Skeletal muscle tissue (tissue), 4 donors: ENCODE measurements around the gene CCDC116. TPM values are rescaled to one million over a fixed set of nuclear protein-coding genes. Genes with fewer than 3 reads are reported as not detected.
A peak's percentile ranks its signal among the peaks of the same experiment; 100 is the strongest.

Source experiments
- H3K27ac ChIP-seq: one replicate; pipeline ENCODE4 v1.7.0; 2013; ENCODE audit warnings: mild to moderate bottlenecking, low read depth, low read length, inconsistent platforms
- H3K27me3 ChIP-seq, 3 donors: one replicate each; pipeline ENCODE4 v1.7.0; 2013; ENCODE audit warnings: low read length in 3 of 3; ENCODE audit not compliant: control insufficient read depth in 3 of 3, insufficient read depth in 3 of 3
- H3K36me3 ChIP-seq, 3 donors: one replicate each; pipeline ENCODE4 v1.7.0; 2013; ENCODE audit warnings: low read length in 3 of 3; ENCODE audit not compliant: control insufficient read depth in 3 of 3, insufficient read depth in 3 of 3
- H3K4me1 ChIP-seq, 3 donors: one replicate each; pipeline ENCODE4 v1.7.0; 2013; ENCODE audit warnings: low read length in 3 of 3, mild to moderate bottlenecking in 3 of 3; ENCODE audit not compliant: control insufficient read depth in 3 of 3, insufficient read depth in 3 of 3
- H3K4me3 ChIP-seq, 3 donors: one replicate each; pipeline ENCODE4 v1.7.0; 2013; ENCODE audit warnings: low read length in 3 of 3
- H3K9ac ChIP-seq, 3 donors: one replicate each; pipeline ENCODE4 v1.7.0; 2013; ENCODE audit warnings: low read length in 3 of 3, mild to moderate bottlenecking in 3 of 3, moderate library complexity in 2 of 3, low read depth in 1 of 3
- H3K9me3 ChIP-seq, 3 donors: one replicate each; pipeline ENCODE4 v1.7.0; 2013; ENCODE audit warnings: low read length in 3 of 3; ENCODE audit not compliant: control insufficient read depth in 3 of 3
- total RNA-seq: library from RNA; depleted of rRNA; stranded (reverse); fragments of >200 nt; gene quantifications from one replicate; pipeline ENCODE4 v1.2.3, GENCODE V29; 2014
- donor health status: Osteomylitis.

The CCDC116 gene
- total RNA-seq, 1 donor from 2014 or later: not detected

DNA sequence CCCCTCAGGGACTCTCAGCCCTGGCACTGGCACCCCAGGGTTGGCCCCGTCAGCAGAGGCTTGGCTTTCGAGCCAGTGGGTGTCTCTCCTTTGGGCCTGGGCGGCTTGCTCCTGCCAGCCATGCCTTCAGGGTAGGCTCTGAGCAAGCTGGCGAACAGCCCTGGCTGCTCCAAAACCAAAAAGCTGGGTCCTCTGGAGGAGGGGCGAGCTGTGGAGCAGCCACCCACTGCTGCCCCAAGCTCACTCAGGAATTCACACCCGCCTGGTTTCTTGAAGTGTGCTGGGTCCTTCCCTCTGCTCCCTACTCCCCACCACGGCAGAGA is 9.0 kb upstream of the CCDC116 start:
- Histone ChIP-seq H3K36me3 (peaks cover 0 to 7% (median 1%) of the 10 kb centered on the region in 3 donors), H3K27ac (no peak overlapping the region), H3K4me1 (peaks cover 25 to 56% (median 30%) of the 10 kb centered on the region in 3 donors), H3K9ac (peak overlapping the region in 2 of 3 donors; percentile 33 to 50), H3K27me3 (no peaks in the 10 kb centered on the region), H3K4me3 (no peak overlapping the region), H3K9me3 (no peaks in the 10 kb centered on the region)

DNA sequence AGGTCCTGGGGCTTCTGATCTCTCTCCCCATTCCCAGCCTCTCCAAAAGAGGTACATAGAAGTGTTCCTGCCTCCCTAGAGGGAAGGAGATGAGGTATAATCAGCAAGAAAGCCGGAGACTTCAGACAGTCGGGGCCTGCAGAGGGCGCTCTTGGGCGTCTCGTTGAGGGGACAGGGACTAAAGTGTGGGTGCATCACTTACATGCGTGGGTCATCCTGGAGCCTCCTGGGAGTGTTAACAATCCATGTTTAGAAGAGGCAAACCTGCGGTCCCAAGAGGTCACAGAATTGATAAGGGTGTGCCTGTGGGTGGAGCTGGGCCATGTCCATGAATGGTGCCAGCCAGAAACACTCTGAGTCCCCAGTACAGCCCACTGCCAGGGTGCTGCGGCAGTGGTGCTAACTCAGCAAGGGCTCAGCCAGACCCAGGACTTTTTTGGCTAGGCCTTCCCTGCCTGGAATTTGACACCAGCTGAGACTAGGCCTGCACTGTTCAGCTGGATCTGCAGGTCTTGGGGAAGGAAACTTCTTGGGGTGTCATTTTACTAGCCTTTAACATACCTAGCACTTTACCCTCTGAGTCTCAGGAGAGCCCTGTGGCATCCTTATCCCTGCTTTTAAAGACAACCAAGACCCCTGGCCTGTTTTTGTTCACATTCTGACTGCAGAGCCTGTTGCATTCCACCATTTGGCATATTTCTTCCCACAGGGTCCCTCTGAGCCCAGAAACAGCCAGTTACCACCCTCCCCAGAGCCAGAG is 8.3 kb upstream of the CCDC116 start:
- Histone ChIP-seq H3K27me3 (no peaks in the 10 kb centered on the region), H3K4me1 (peaks cover 29 to 59% (median 33%) of the 10 kb centered on the region in 3 donors), H3K27ac (no peak overlapping the region), H3K36me3 (peaks cover 0 to 7% (median 1%) of the 10 kb centered on the region in 3 donors), H3K9ac (peak overlapping the region in 2 of 3 donors; percentile 33 to 50), H3K4me3 (no peak overlapping the region), H3K9me3 (no peaks in the 10 kb centered on the region)

- Histone ChIP-seq H3K27ac (no peak overlapping the region), H3K4me3 (no peak overlapping the region), H3K9me3 (no peaks in the 10 kb centered on the region), H3K4me1 (peaks cover 29 to 63% (median 38%) of the 10 kb centered on the region in 3 donors), H3K36me3 (peaks cover 0 to 7% (median 1%) of the 10 kb centered on the region in 3 donors), H3K27me3 (no peaks in the 10 kb centered on the region), H3K9ac (peak overlapping the region in 1 of 3 donors; percentile 50)
Measured at GRCh38 chr22:21624880-21625791, 7.4 kb upstream of the CCDC116 start.

DNA sequence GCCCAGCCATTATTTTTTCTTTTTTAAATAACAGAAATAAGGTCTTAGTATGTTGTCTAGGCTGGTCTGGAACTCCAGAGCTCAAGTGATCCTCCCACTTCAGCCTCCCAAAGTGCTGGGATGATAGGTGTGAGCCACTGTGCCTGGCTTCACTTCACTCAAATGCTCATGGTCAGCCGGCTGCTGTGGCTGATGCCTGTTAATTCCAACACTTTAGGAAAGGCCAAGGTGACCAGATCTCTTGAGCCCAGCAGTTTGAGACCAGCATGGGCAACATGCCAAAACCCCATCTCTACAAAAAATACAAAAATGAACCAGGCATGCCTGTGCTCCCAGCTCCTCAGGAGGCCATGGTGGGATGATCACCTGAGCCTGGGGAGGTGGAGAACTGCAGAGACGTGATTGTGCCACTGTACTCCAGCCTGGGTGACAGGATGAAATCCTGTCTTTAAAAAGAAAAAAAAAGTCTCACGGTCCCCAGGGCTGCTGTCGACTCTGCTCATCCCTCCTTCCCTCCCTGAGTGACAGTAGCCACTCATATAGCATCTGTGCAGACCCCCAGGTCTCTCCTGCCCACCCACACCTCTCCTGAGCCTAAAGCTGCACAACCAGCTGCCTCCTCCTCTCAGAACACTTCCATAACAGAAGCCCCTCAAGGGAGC is 6.4 kb upstream of the CCDC116 start:
- Histone ChIP-seq H3K4me3 (no peak overlapping the region), H3K4me1 (peaks cover 29 to 57% (median 38%) of the 10 kb centered on the region in 3 donors), H3K27ac (no peak overlapping the region), H3K27me3 (no peaks in the 10 kb centered on the region), H3K36me3 (peaks cover 0 to 7% (median 1%) of the 10 kb centered on the region in 3 donors), H3K9ac (no peak overlapping the region), H3K9me3 (no peaks in the 10 kb centered on the region)

DNA sequence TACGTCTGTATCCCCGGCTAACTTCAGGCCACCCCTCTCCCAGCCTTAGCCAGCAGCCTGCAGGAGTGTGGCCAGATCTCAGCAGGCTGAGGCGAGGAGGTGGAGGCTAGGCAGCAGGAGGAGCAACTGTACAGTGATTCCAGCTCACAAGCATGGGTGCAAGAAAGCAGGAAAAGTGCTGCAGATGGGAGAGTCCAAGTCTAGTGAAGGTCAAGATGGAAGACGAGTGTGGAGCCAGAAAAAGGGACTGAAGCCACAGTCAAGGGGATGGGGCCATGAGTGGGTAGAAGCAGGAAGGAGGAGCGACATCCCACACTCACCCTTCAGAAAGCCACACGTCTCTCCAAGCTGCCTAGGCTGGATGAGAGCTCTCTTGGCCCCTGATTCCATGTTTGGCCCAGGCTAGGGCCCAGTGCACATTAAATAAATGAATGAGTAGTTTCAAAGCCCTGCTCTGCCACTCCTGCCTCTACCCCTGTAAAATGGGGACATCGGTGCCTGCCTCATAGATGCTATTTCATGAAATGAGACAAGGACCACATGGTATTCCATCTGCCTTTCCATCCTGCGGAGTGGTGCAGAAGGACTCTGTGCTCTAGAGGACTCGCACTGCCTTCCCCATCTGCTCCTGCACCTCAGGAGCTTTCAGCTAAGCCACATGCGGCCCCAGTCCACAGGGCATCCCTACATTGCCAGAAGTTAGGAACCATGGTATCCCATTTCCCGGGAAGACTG is 5.7 kb upstream of the CCDC116 start:
- no peak overlapping the region for H3K27ac ChIP-seq

GRCh38 chr22:21628386-21629254 is 3.9 kb upstream of the CCDC116 start:
- peaks cover 0 to 2% (median 0%) of the 10 kb centered on the region in 3 donors for H3K36me3 ChIP-seq
- H3K9ac ChIP-seq: peak overlapping the region in 1 of 3 donors; percentile 79
- H3K27ac ChIP-seq: no peak overlapping the region
- H3K27me3 ChIP-seq: no peaks in the 10 kb centered on the region
- peaks cover 24 to 39% (median 25%) of the 10 kb centered on the region in 3 donors for H3K4me1 ChIP-seq
- peak overlapping the region; percentile 77 to 86 (median 81) for H3K4me3 ChIP-seq
- H3K9me3 ChIP-seq: no peaks in the 10 kb centered on the region

More for the DNA sequence above, 5.7 kb upstream of the CCDC116 start:
- no peak overlapping the region for H3K9ac ChIP-seq
- peaks cover 29 to 56% (median 38%) of the 10 kb centered on the region in 3 donors for H3K4me1 ChIP-seq
- H3K27me3 ChIP-seq: no peaks in the 10 kb centered on the region
- peaks cover 0 to 7% (median 1%) of the 10 kb centered on the region in 3 donors for H3K36me3 ChIP-seq
- no peaks in the 10 kb centered on the region for H3K9me3 ChIP-seq
- no peak overlapping the region for H3K4me3 ChIP-seq

DNA sequence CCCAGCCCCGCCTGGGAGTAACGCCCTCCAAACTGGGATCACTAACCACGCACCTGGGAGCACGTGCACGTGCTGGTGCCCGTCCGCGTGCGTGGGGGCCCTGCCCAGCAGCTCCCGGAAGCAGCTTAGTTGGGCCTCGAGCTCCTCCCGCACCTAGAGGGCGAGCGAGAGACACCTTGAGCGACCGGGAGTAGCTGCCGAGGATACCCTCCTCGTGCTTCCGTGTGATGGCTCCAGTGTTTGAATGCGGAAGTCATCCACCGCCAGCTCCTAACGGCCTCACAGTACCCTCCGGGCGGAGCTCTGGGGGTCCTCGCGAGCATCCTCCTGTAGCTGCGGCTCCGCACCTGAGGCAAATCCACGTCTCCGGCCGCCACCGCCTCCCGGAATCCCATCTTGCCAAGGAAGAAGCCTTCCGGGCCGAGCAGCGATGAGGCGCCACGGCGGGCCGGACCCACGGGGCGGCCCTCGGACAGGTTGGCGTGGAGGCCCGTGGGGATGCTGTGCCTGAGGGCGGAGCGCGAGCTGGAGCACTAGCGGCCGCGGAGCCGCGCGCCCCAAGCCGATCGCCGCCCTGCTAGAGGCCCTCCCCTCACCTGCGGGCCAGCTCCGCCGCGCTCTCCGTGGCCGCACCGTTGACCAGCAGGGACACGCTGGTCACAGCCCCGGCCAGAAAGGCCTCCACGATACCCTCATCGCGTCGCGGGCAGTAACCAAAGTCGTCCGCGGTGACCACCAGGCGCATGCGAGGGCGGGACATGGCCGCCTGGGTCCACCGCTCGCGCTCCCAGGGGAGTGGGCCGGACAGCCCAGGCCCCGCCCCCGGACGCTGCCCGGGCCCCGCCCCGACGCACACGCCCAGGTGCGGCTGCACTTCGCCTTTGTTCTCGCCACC is 3.1 kb upstream of the CCDC116 start, which contains the start of gene YDJC:
Gene YDJC, minus strand, starts transcription at position 768 of the 895 bp plus-strand sequence. Its CDS starts 8 bp downstream, at position 760.
- Histone ChIP-seq H3K9ac (peak within 1 kb of the TSS; percentile 51 to 79 (median 69)), H3K9me3 (no peaks in the 10 kb centered on the region), H3K27me3 (no peaks in the 10 kb centered on the region), H3K4me3 (peak within 1 kb of the TSS; percentile 77 to 86 (median 81)), H3K36me3 (peaks cover 0 to 2% (median 0%) of the 10 kb centered on the region in 3 donors), H3K4me1 (peaks cover 15 to 31% (median 16%) of the 10 kb centered on the region in 3 donors), H3K27ac (no peak within 1 kb of the TSS)

DNA sequence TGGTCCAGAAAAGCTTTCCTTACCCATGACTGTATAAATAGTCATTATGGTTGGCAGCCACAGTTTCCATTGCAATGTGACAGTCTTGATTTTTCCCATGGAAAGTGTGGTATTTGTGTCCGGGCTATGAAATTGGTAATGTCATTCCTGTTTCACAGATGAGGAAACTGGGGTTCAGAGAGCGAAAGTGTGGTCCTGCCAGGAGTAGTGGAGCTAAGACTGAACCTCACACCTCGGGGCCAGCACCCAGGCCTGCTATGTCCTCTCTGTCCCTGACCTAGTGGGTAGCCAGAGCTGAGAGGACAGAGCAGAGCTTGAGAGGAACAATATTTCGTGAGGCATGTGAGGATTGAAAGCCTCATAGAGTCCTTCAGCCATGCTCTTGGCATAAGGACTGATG is 1.5 kb upstream of the CCDC116 start:
- Histone ChIP-seq H3K4me3 (no peak overlapping the region), H3K9me3 (no peaks in the 10 kb centered on the region), H3K4me1 (peaks cover 4 to 20% (median 8%) of the 10 kb centered on the region in 3 donors), H3K27me3 (no peaks in the 10 kb centered on the region), H3K36me3 (peaks cover 0 to 2% (median 0%) of the 10 kb centered on the region in 3 donors), H3K9ac (no peak overlapping the region), H3K27ac (no peak overlapping the region)
